ENCODE measurements around the gene RDH8.
A peak's percentile ranks its signal among the peaks of the same experiment; 100 is the strongest.

The RDH8 gene, protein sequence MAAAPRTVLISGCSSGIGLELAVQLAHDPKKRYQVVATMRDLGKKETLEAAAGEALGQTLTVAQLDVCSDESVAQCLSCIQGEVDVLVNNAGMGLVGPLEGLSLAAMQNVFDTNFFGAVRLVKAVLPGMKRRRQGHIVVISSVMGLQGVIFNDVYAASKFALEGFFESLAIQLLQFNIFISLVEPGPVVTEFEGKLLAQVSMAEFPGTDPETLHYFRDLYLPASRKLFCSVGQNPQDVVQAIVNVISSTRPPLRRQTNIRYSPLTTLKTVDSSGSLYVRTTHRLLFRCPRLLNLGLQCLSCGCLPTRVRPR
- 0 to 0.07 (median 0) reads per million in 9 experiments for total RNA-seq

GRCh38 chr19:10013316-10013715 lies at the start of gene RDH8:
TSS of gene RDH8 (plus strand) at chr19:10013483. CDS start at chr19:10013498, 15 bp downstream.
- peaks cover 6% of the 10 kb centered on the region for H3K36me3 Mint-ChIP-seq (ENCODE audit: insufficient read depth)
- no peak within 1 kb of the TSS for H3K4me3 Mint-ChIP-seq
- peaks cover 9 to 11% of the 10 kb centered on the region in 2 donors for H3K4me1 Mint-ChIP-seq (ENCODE audit: low read depth in 2 of 2)
- H3K9me3 Mint-ChIP-seq, result peaks cover 0 to 2% of the 10 kb centered on the region in 2 donors
- H3K27ac Mint-ChIP-seq, result no peak within 1 kb of the TSS
- DNase-seq (no peak), ATAC-seq (replicated peaks) (no peak)
- peaks cover 53 to 64% of the 10 kb centered on the region in 2 donors for H3K27me3 Mint-ChIP-seq

DNA sequence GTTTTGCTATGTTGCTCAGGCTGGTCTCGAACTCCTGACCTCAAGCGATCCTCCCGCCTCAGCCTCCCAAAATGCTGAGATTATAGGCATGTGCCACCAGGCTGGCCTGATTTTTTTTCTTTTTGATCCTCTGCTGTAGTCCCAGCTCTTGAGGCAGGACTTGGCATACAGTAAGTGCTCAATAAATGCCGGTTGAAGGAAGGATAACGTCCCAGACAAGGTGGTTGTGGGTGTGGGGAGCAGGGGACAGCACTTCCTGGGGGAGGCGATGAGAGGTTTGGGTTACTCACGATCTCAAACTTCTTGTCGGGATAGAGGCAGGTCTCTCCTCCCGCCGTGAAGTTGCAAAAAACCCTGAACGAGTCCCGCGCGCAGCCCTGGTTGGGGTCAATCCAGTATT lies 47.3 kb upstream of the RDH8 start:
- Mint-ChIP-seq H3K4me3 (no peak overlapping the region), H3K36me3 (ENCODE audit: insufficient read depth) (peaks cover 18% of the 10 kb centered on the region), H3K4me1 (ENCODE audit: low read depth in 2 of 2) (peaks cover 0 to 4% of the 10 kb centered on the region in 2 donors), H3K9me3 (no peaks in the 10 kb centered on the region), H3K27ac (no peak overlapping the region), H3K27me3 (peaks cover 45 to 49% of the 10 kb centered on the region in 2 donors)
- ATAC-seq (replicated peaks), result no peak
- no peak for DNase-seq

DNA sequence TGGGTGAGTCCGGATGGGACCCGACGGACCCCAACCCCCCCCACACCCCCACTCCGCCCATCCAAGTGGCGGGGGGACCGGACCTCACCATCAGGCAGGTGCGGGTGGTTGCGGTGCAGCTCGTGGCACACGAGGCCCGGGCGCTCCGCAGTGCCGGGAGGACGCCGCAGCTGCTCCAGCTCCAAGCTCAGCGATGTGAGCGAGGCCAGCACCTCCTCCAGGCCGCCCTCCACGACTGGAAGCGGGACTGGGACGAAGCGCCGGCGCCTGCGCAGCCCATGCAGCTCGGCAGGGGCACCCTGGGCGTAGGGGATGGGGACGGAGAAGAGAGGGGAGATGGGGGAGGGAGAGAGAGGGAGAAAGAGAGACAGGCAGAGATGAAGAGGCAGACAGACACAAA lies 46.8 kb upstream of the RDH8 start:
- H3K27me3 Mint-ChIP-seq, result peaks cover 45 to 47% of the 10 kb centered on the region in 2 donors
- H3K36me3 Mint-ChIP-seq (ENCODE audit: insufficient read depth), result peaks cover 16% of the 10 kb centered on the region
- H3K4me3 Mint-ChIP-seq, result no peak overlapping the region

DNA sequence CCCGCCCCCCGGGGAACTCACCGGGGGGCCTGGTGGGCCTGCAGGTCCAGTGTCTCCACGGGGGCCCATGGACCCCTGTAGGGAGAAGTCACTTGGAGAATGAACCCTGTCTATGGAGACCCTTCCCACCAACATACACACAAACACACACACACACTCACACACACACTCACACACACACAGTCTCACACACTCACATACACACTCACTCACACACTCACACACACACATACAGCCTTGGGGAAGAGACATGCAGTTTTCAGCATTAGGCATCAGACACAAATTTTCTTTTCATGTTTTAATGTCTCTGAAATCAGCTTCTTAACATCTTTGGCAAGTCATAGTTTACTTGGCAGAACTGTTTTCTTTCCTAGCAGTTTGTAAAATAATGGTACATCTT lies 46.0 kb upstream of the RDH8 start:
- Mint-ChIP-seq H3K27me3 (peaks cover 41 to 45% of the 10 kb centered on the region in 2 donors), H3K36me3 (ENCODE audit: insufficient read depth) (peaks cover 13% of the 10 kb centered on the region), H3K4me3 (no peak overlapping the region), H3K9me3 (no peaks in the 10 kb centered on the region), H3K4me1 (ENCODE audit: low read depth in 2 of 2) (peaks cover 7 to 11% of the 10 kb centered on the region in 2 donors), H3K27ac (no peak overlapping the region)
- DNase-seq, result no peak
- no peak for ATAC-seq (replicated peaks)

More for the DNA sequence above, 46.8 kb upstream of the RDH8 start:
- Mint-ChIP-seq H3K4me1 (ENCODE audit: low read depth in 2 of 2) (peaks cover 2 to 5% of the 10 kb centered on the region in 2 donors), H3K27ac (no peak overlapping the region), H3K9me3 (no peaks in the 10 kb centered on the region)
- ATAC-seq (replicated peaks) (no peak), DNase-seq (no peak)

DNA sequence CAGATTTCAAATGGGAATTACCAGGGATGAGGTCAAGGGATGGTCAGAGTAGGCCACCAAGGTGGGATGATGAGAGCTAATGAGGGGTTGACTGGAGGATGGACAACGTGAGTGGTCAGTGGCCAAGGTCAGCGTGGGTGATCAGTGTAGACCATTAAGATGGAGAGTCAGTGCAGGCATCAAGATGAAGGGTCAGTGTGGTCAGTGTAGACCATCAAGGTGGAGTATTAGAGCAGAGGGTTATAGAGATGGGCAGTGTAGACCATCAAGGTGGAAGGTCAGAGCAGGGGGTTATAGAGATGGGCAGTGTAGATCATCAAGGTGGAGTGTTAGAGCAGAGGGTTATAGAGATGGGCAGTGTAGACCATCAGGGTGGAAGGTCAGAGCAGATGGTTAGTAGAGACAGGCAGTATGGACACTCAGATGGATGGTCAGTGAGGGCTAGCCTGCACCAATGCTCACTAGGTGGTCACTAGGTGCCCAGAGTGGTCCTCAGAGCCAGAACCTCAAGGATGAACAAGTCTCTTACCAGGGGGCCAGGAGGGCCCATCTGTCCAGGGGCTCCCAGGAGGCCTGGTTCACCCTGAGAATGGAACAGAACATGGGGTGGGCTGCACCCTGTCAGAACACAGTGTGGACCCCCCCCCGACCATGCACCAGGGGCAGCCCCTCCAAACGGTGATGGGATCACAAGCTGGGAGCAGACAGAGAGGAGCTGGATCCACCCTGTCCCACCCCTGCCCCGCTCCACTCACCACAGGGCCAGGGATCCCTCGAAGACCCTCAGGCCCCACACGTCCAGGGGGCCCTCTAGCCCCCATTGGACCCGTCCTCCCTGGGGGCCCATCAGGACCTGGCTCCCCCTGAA lies 44.2 kb upstream of the RDH8 start:
- Mint-ChIP-seq H3K4me1 (ENCODE audit: low read depth in 2 of 2) (peaks cover 7 to 11% of the 10 kb centered on the region in 2 donors), H3K27ac (peak overlapping the region in 1 of 2 donors; percentile 35), H3K4me3 (no peak overlapping the region), H3K27me3 (peaks cover 35 to 39% of the 10 kb centered on the region in 2 donors), H3K9me3 (no peaks in the 10 kb centered on the region), H3K36me3 (ENCODE audit: insufficient read depth) (peaks cover 13% of the 10 kb centered on the region)
- ATAC-seq (replicated peaks) (no peak), DNase-seq (no peak)

DNA sequence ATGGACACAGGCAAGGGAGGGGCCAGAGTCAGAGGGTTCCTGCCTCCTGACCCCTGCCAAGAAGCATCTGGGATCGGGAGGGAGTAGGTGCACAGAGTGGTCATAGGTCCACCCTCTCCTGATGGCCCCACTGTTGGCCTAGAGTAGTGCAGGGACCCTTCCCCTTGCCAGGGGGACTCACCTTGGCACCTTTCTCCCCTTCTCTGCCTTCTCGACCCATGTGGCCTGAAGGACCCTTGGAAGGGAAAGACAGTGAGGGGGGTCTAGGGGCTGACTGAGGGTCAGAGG lies 43.7 kb upstream of the RDH8 start:
- Mint-ChIP-seq H3K27me3 (peaks cover 35 to 39% of the 10 kb centered on the region in 2 donors), H3K27ac (no peak overlapping the region), H3K4me1 (ENCODE audit: low read depth in 2 of 2) (peaks cover 7 to 11% of the 10 kb centered on the region in 2 donors), H3K9me3 (no peaks in the 10 kb centered on the region), H3K36me3 (ENCODE audit: insufficient read depth) (peaks cover 13% of the 10 kb centered on the region), H3K4me3 (no peak overlapping the region)
- DNase-seq (no peak), ATAC-seq (replicated peaks) (no peak)

DNA sequence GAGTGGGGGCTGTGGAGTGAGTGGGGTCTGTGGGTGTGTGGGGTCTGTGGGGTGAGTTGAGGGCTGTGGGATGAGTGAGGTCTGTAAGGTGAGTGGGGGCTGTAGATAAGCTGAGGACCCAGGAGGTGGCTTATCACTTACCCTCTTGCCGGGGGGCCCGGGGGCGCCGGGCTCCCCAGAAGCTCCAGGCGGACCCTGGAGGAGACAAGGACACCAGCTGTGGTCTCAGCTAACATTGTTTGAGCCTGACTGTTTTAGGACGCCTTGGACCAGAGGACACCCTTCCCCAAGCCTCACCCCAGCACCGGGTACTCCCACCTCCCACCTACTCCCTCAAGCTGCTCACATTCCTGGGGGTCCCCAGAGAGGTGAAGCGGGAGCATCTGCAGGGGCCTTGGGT lies 42.8 kb upstream of the RDH8 start:
- peaks cover 7 to 11% of the 10 kb centered on the region in 2 donors for H3K4me1 Mint-ChIP-seq (ENCODE audit: low read depth in 2 of 2)
- DNase-seq, result no peak
- H3K4me3 Mint-ChIP-seq, result no peak overlapping the region
- ATAC-seq (replicated peaks), result no peak
- peaks cover 35 to 36% of the 10 kb centered on the region in 2 donors for H3K27me3 Mint-ChIP-seq
- H3K9me3 Mint-ChIP-seq, result no peaks in the 10 kb centered on the region
- no peak overlapping the region for H3K27ac Mint-ChIP-seq
- peaks cover 9% of the 10 kb centered on the region for H3K36me3 Mint-ChIP-seq (ENCODE audit: insufficient read depth)

GRCh38 chr19:9971166-9971897 lies 42.0 kb upstream of the RDH8 start:
- no peak for DNase-seq

GRCh38 chr19:9972103-9972502 lies 41.2 kb upstream of the RDH8 start:
- no peak overlapping the region for H3K4me3 Mint-ChIP-seq
- peaks cover 20 to 22% of the 10 kb centered on the region in 2 donors for H3K27me3 Mint-ChIP-seq
- no peak for ATAC-seq (replicated peaks)
- no peaks in the 10 kb centered on the region for H3K36me3 Mint-ChIP-seq (ENCODE audit: insufficient read depth)
- peaks cover 3 to 11% of the 10 kb centered on the region in 2 donors for H3K4me1 Mint-ChIP-seq (ENCODE audit: low read depth in 2 of 2)
- DNase-seq, result no peak
- no peaks in the 10 kb centered on the region for H3K9me3 Mint-ChIP-seq
- H3K27ac Mint-ChIP-seq, result no peak overlapping the region

More at GRCh38 chr19:9971166-9971897, 42.0 kb upstream of the RDH8 start:
- no peaks in the 10 kb centered on the region for H3K9me3 Mint-ChIP-seq
- H3K4me1 Mint-ChIP-seq (ENCODE audit: low read depth in 2 of 2), result peaks cover 7 to 11% of the 10 kb centered on the region in 2 donors
- ATAC-seq (replicated peaks), result peak; percentile 44
- peaks cover 28 to 29% of the 10 kb centered on the region in 2 donors for H3K27me3 Mint-ChIP-seq
- H3K27ac Mint-ChIP-seq, result no peak overlapping the region
- H3K4me3 Mint-ChIP-seq, result no peak overlapping the region
- H3K36me3 Mint-ChIP-seq (ENCODE audit: insufficient read depth), result peaks cover 4% of the 10 kb centered on the region

GRCh38 chr19:9981406-9982260 lies 31.6 kb upstream of the RDH8 start:
- DNase-seq (no peak), ATAC-seq (replicated peaks) (no peak)
- Mint-ChIP-seq H3K27ac (peak overlapping the region in 1 of 2 donors; percentile 11), H3K36me3 (ENCODE audit: insufficient read depth) (peaks cover 49% of the 10 kb centered on the region), H3K27me3 (peaks cover 15 to 16% of the 10 kb centered on the region in 2 donors), H3K4me3 (no peak overlapping the region), H3K4me1 (ENCODE audit: low read depth in 2 of 2) (no peaks in the 10 kb centered on the region), H3K9me3 (no peaks in the 10 kb centered on the region)

DNA sequence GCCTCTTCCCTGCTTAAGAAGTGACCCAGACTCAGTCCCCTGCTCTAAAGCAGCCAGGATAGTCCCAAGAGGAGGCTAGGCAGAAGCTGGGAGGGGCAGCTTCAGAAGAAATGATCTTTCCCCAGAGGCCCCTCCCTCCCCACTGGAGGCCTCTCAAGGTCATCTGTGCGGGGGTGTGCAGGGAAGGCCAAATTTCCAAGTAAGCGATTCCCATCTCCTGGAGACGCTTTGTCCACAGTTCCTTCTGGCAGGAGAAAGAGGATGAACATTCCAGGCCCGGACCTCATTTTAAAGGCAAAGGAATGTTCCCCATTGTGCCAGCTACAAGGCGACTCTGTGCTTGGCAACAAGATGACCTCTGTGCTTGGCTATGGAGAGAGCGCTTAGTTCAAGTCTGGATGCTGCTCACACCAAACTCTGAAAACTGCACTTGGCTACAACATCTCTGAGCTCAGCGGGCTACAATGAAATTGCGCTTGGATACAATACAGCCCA lies 26.4 kb upstream of the RDH8 start:
- no peak for DNase-seq
- H3K4me1 Mint-ChIP-seq (ENCODE audit: low read depth in 2 of 2), result no peaks in the 10 kb centered on the region

GRCh38 chr19:9989504-9989903 lies 23.8 kb upstream of the RDH8 start:
- no peak overlapping the region for H3K4me3 Mint-ChIP-seq
- peaks cover 28 to 32% of the 10 kb centered on the region in 2 donors for H3K27me3 Mint-ChIP-seq
- ATAC-seq (replicated peaks), result no peak
- H3K4me1 Mint-ChIP-seq (ENCODE audit: low read depth in 2 of 2), result no peaks in the 10 kb centered on the region
- H3K36me3 Mint-ChIP-seq (ENCODE audit: insufficient read depth), result peaks cover 46% of the 10 kb centered on the region
- H3K27ac Mint-ChIP-seq, result no peak overlapping the region
- no peak for DNase-seq
- no peaks in the 10 kb centered on the region for H3K9me3 Mint-ChIP-seq

More for the DNA sequence above, 26.4 kb upstream of the RDH8 start:
- no peak overlapping the region for H3K4me3 Mint-ChIP-seq
- H3K27me3 Mint-ChIP-seq, result peaks cover 18 to 31% of the 10 kb centered on the region in 2 donors
- H3K9me3 Mint-ChIP-seq, result no peaks in the 10 kb centered on the region
- peak overlapping the region in 1 of 2 donors; percentile 64 for H3K27ac Mint-ChIP-seq
- ATAC-seq (replicated peaks), result no peak
- H3K36me3 Mint-ChIP-seq (ENCODE audit: insufficient read depth), result peaks cover 54% of the 10 kb centered on the region

Measured in effector memory CD8-positive, alpha-beta T cell (primary cell).